CD4-positive, alpha-beta T cell (primary cell): ENCODE data around the gene ABCB9. TPM values are rescaled to one million over a fixed set of nuclear protein-coding genes. Genes with fewer than 3 reads are reported as not detected.

Experiments used
- ATAC-seq: fragments of 200-7000 bp; cut with Tn5 transposase; one replicate; pipeline ENCODE4 v1.10.0; 2022; ENCODE audit warnings: mild to moderate bottlenecking; ENCODE audit not compliant: poor library complexity
- CTCF ChIA-PET: fragments of 350-600 bp; sonication (Branson Sonifier 250); formaldehyde crosslinking; loops from one replicate; lab custom pipeline; 2021; ENCODE audit warnings: antibody characterized with exemption, inconsistent platforms; lab: Charles Lee
- POLR2A ChIA-PET: fragments of 350-600 bp; sonication (Branson Sonifier 250); formaldehyde crosslinking; loops from one replicate; lab custom pipeline; 2021; ENCODE audit warnings: antibody characterized with exemption, inconsistent platforms; lab: Charles Lee
- DNase-seq, 14 experiments: peaks; one replicate each; pipeline ENCODE4 v3.0.0-alpha.2; 2013 to 2020; ENCODE audit warnings: mixed read lengths in 2 of 14
- H3K27ac ChIP-seq, 2 donors: one replicate each; pipeline versions ENCODE4 v1.5.1 to v1.7.0; 2013; ENCODE audit warnings: low read length in 2 of 2, low read depth in 1 of 2, mild to moderate bottlenecking in 1 of 2
- H3K27me3 ChIP-seq, 2 experiments: 1 replicate in 1 of 2; 2 replicates in 1 of 2; pipeline versions ENCODE4 v1.6.1 to v1.7.0; 2013; ENCODE audit warnings: low read length in 2 of 2, control low read depth in 1 of 2, mild to moderate bottlenecking in 1 of 2, moderate library complexity in 1 of 2; ENCODE audit not compliant: insufficient read depth in 2 of 2, control insufficient read depth in 1 of 2
- H3K36me3 ChIP-seq: one replicate; pipeline ENCODE4 v1.6.1; 2013; ENCODE audit warnings: low read length, control low read depth; ENCODE audit not compliant: insufficient read depth
- H3K4me1 ChIP-seq: one replicate; pipeline ENCODE4 v1.6.1; 2013; ENCODE audit warnings: low read length, control low read depth; ENCODE audit not compliant: insufficient read depth
- H3K4me3 ChIP-seq: one replicate; pipeline ENCODE4 v1.5.1; 2013; ENCODE audit warnings: mild to moderate bottlenecking, low read length, moderate library complexity
- H3K9me3 ChIP-seq, 2 experiments: 1 replicate in 1 of 2; 2 replicates in 1 of 2; pipeline versions ENCODE4 v1.6.1 to v1.7.0; 2013; ENCODE audit warnings: low read length in 2 of 2, mild to moderate bottlenecking in 2 of 2, control low read depth in 1 of 2, moderate library complexity in 1 of 2; ENCODE audit not compliant: control insufficient read depth in 1 of 2, insufficient read depth in 1 of 2
- H3K27ac Mint-ChIP-seq: one replicate; pipeline ENCODE4 v1.8.0; 2020; ENCODE audit warnings: mixed read lengths
- H3K27me3 Mint-ChIP-seq: one replicate; pipeline ENCODE4 v1.8.0; 2021; ENCODE audit warnings: mixed read lengths
- H3K36me3 Mint-ChIP-seq: one replicate; pipeline ENCODE4 v1.8.0; 2021; ENCODE audit warnings: low read depth, mixed read lengths
- H3K4me1 Mint-ChIP-seq: one replicate; pipeline ENCODE4 v1.8.0; 2021; ENCODE audit warnings: low read depth, mixed read lengths
- H3K4me3 Mint-ChIP-seq: one replicate; pipeline ENCODE4 v1.8.0; 2020; ENCODE audit warnings: mild to moderate bottlenecking, mixed read lengths
- H3K9me3 Mint-ChIP-seq: one replicate; pipeline ENCODE4 v1.8.0; 2020; ENCODE audit warnings: mixed read lengths
- CTCF ChIP-seq: fragments of 200-600 bp; IDR thresholded peaks from one replicate; pipeline ENCODE4 v1.8.0; 2022; ENCODE audit warnings: antibody characterized with exemption, mild to moderate bottlenecking
- intact Hi-C, 2 experiments: fragments of 100-400 bp; cut with DNase I in 1 of 2; cut with micrococcal nuclease in 1 of 2; formaldehyde crosslinking; loops; one replicate each; pipeline versions ENCODE4 v1.15.1 to v1.9.0; 2023 to 2025; cut with DNase I, micrococcal nuclease
- total RNA-seq, 174 experiments: library from RNA in 2 of 174; stranded (reverse) in 2 of 174; gene quantifications; one replicate each; pipeline ENCODE4 v1.2.3 and lab custom pipeline; 2021 to 2026

The ABCB9 gene
- total RNA-seq, 2 experiments from 2014 or later, result 5.4 to 6.2 TPM

GRCh38 chr12:122983789-122984515 lies 17.7 kb upstream of the ABCB9 start:
- H3K4me3 ChIP-seq, result no peak overlapping the region
- H3K27ac Mint-ChIP-seq, result peak overlapping the region; percentile 92
- intact Hi-C loops, result no loop called here
- TF ChIP-seq CTCF, result no peak
- peaks cover 44% of the 10 kb centered on the region for H3K4me1 Mint-ChIP-seq
- H3K9me3 Mint-ChIP-seq, result no peaks in the 10 kb centered on the region
- peaks cover 38% of the 10 kb centered on the region for H3K36me3 ChIP-seq
- ChIA-PET POLR2A (interaction anchor here (0.6 to 1.2 kb wide), 4 partner anchors 8 to 249 kb away, joined by 3 to 4 read pairs (median 4); partner anchors contain the start of genes MPHOSPH9 and OGFOD2), CTCF (interaction anchor here (0.5 kb wide), 1 partner anchor 34 kb away, joined by 3 read pairs; no protein-coding TSS in a partner anchor)
- H3K27me3 ChIP-seq, result no peaks in the 10 kb centered on the region
- peaks cover 56% of the 10 kb centered on the region for H3K4me1 ChIP-seq
- peak overlapping the region; percentile 72 for H3K4me3 Mint-ChIP-seq
- no peaks in the 10 kb centered on the region for H3K27me3 Mint-ChIP-seq
- peaks cover 47% of the 10 kb centered on the region for H3K36me3 Mint-ChIP-seq
- ATAC-seq (no peak), DNase-seq (no peak)
- peak overlapping the region in 1 of 2 donors; percentile 68 for H3K27ac ChIP-seq
- no peaks in the 10 kb centered on the region for H3K9me3 ChIP-seq

DNA sequence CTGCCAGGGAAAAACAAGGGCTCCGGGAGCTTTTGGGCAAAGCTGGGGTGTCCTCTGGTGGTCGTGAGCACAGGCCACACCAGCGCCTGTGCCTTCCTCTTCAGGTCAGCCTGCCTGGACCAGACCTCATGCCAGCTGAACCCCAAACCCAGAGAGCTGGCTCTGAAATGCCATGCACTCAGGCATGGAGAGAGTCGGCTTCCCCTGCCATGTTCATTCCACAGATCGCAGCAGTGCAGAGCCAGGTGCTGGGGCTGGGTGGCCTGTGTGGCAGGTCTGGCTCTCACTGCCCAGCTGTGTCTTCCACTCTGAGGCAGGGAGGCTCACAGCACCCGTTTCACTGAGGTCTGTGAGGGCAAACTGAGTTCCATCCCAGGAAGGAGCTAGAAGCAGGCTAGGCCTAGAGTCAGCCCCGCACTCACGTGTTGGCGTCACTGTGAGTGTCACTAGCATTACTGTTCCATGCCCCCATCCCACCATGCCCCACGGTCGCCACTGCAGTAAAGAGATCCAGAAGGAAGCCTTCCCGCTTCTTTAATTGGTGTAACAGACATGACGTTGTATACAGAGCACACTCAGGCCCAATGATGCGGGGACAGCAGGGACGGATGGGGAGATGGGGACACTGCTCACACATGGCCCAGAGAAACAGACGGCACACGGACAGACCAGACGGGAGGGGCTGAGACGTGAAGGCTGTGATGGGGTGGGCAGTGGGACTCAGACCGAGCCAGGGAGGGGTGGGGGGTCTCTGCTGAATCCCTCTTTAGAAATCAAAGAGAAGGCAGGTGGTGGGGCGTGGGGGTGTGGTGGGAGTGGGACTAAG lies 16.9 kb upstream of the ABCB9 start:
- H3K4me3 ChIP-seq, result no peak overlapping the region
- H3K36me3 ChIP-seq, result peaks cover 36% of the 10 kb centered on the region
- H3K27me3 Mint-ChIP-seq, result no peaks in the 10 kb centered on the region
- no peaks in the 10 kb centered on the region for H3K27me3 ChIP-seq
- H3K36me3 Mint-ChIP-seq, result peaks cover 43% of the 10 kb centered on the region
- H3K27ac ChIP-seq, result peak overlapping the region; percentile 68
- POLR2A ChIA-PET, result interaction anchor here (0.6 to 1.2 kb wide), 5 partner anchors 8 to 757 kb away, joined by 3 read pairs; partner anchors contain the start of genes DIABLO, MPHOSPH9 and OGFOD2
- no peaks in the 10 kb centered on the region for H3K9me3 ChIP-seq
- DNase-seq (no peak), ATAC-seq (no peak)
- peaks cover 44% of the 10 kb centered on the region for H3K4me1 Mint-ChIP-seq
- CTCF ChIA-PET, result no interaction called here
- intact Hi-C loops, result no loop called here
- no peak for TF ChIP-seq CTCF
- peak overlapping the region; percentile 92 for H3K27ac Mint-ChIP-seq
- H3K4me1 ChIP-seq, result peaks cover 63% of the 10 kb centered on the region
- no peaks in the 10 kb centered on the region for H3K9me3 Mint-ChIP-seq
- peak overlapping the region; percentile 94 for H3K4me3 Mint-ChIP-seq

- no peak for TF ChIP-seq CTCF
- Histone ChIP-seq H3K9me3 (no peaks in the 10 kb centered on the region), H3K27ac (peak overlapping the region; percentile 68), H3K4me3 (peak overlapping the region; percentile 82), H3K4me1 (peaks cover 70% of the 10 kb centered on the region), H3K27me3 (no peaks in the 10 kb centered on the region), H3K36me3 (peaks cover 37% of the 10 kb centered on the region)
- intact Hi-C loops, result no loop called here
- Mint-ChIP-seq H3K36me3 (peaks cover 38% of the 10 kb centered on the region), H3K27me3 (no peaks in the 10 kb centered on the region), H3K4me3 (peak overlapping the region; percentile 94), H3K27ac (peak overlapping the region; percentile 92), H3K9me3 (no peaks in the 10 kb centered on the region), H3K4me1 (peaks cover 44% of the 10 kb centered on the region)
- POLR2A ChIA-PET, result interaction anchor here (0.7 to 1.5 kb wide), 6 partner anchors 7 to 756 kb away, joined by 3 to 15 read pairs (median 3); partner anchors contain the start of genes DIABLO, MPHOSPH9, MTRFR and OGFOD2
- DNase-seq (no peak), ATAC-seq (no peak)
- CTCF ChIA-PET, result no interaction called here
These were observed 16.2 kb upstream of the ABCB9 start for GRCh38 chr12:122982477-122982815.
